HCT116 (cell line): ENCODE results near the gene SLC1A3. TPM values are rescaled to one million over a fixed set of nuclear protein-coding genes. Genes with fewer than 3 reads are reported as not detected.

Source experiments
- ATAC-seq: fragments of 200-7000 bp; cut with Tn5 transposase; 2 replicates; pipeline ENCODE4 v1.9.1; 2020; ENCODE audit warnings: mild to moderate bottlenecking, moderate library complexity
- BruUV-seq: library from RNA; stranded (reverse); fragments of 400-500 nt; replicated peaks from 2 replicates; lab custom pipeline; 2021; lab: Mats Ljungman, UMichigan
- CTCF ChIA-PET: fragments of 300-600 bp; sonication (Branson Sonifier 250); formaldehyde crosslinking; loops from one replicate; lab custom pipeline; 2021; ENCODE audit warnings: antibody characterized with exemption; lab: Charles Lee
- POLR2A ChIA-PET: fragments of 300-600, 350-600 bp; sonication (Branson Sonifier 250); formaldehyde crosslinking; loops from one replicate; lab custom pipeline; 2021; ENCODE audit warnings: antibody characterized with exemption; lab: Charles Lee
- RAD21 ChIA-PET, 2 experiments: fragments of 300-600 bp; sonication (Branson Sonifier 250); formaldehyde crosslinking; loops; one replicate each; lab custom pipeline; 2023; ENCODE audit warnings: low total read pairs in 2 of 2; ENCODE audit not compliant: uncharacterized antibody in 2 of 2, unreplicated experiment in 2 of 2, low non-redundant PET in 1 of 2; lab: Charles Lee
- DNase-seq: peaks from one replicate; pipeline ENCODE4 v3.0.0-alpha.2; 2010; ENCODE audit warnings: low read depth, low spot score
- H2AFZ ChIP-seq: fragments of 200-600 bp; shearing (Covaris generic), sonication (generic); 2 replicates; pipeline ENCODE4 v1.6.1; 2017; ENCODE audit warnings: low read depth, mixed run types, mixed read lengths, antibody characterized with exemption, low read length; ENCODE audit not compliant: poor library complexity, severe bottlenecking
- H3K27ac ChIP-seq: 2 replicates; pipeline ENCODE4 v1.5.1; 2012; ENCODE audit warnings: low read depth, low read length
- H3K27me3 ChIP-seq: fragments of 200-600 bp; sonication (generic); 2 replicates; pipeline ENCODE4 v1.6.1; 2016; ENCODE audit warnings: mixed run types, low read length, mixed read lengths; ENCODE audit not compliant: insufficient read depth
- H3K36me3 ChIP-seq, 2 experiments: fragments of 200-500 bp in 1 of 2; fragments of 200-600 bp in 1 of 2; sonication (Bioruptor generic) in 1 of 2; sonication (generic) in 1 of 2; 2 replicates each; pipeline versions ENCODE4 v1.5.1 to v1.6.1; 2014 to 2016; ENCODE audit warnings: low read length in 2 of 2, inconsistent platforms in 1 of 2, mixed read lengths in 1 of 2, mixed run types in 1 of 2; ENCODE audit not compliant: insufficient read depth in 2 of 2, control insufficient read depth in 1 of 2
- H3K4me1 ChIP-seq, 2 experiments: fragments of 200-600 bp in 1 of 2; sonication (generic) in 1 of 2; 2 replicates each; pipeline versions ENCODE4 v1.5.1 to v1.6.1; 2012 to 2017; ENCODE audit warnings: low read length in 2 of 2, inconsistent platforms in 1 of 2, mild to moderate bottlenecking in 1 of 2, mixed read lengths in 1 of 2, mixed run types in 1 of 2, moderate library complexity in 1 of 2; ENCODE audit not compliant: insufficient read depth in 2 of 2, control insufficient read depth in 1 of 2
- H3K4me2 ChIP-seq: fragments of 200-600 bp; sonication (generic); 2 replicates; pipeline ENCODE4 v1.6.1; 2017; ENCODE audit warnings: mixed run types, low read length, mixed read lengths
- H3K4me3 ChIP-seq, 2 experiments: fragments of 200-600 bp in 1 of 2; sonication (generic) in 1 of 2; replicated peaks in 1 of 2; 2 replicates each; pipeline ENCODE4 v1.5.1; 2011 to 2016; ENCODE audit warnings: low read length in 2 of 2, control low read depth in 1 of 2, low read depth in 1 of 2, mild to moderate bottlenecking in 1 of 2, mixed read lengths in 1 of 2, mixed run types in 1 of 2
- H3K79me2 ChIP-seq: fragments of 200-600 bp; sonication (generic); 2 replicates; pipeline ENCODE4 v1.6.1; 2017; ENCODE audit warnings: mild to moderate bottlenecking, mixed run types, low read length, moderate library complexity, mixed read lengths; ENCODE audit not compliant: insufficient read depth
- H3K9ac ChIP-seq: fragments of 200-600 bp; sonication (generic); 2 replicates; pipeline ENCODE4 v1.6.1; 2016; ENCODE audit warnings: low read length, mixed read lengths
- H3K9me2 ChIP-seq: fragments of 200-600 bp; sonication (generic), shearing (Covaris generic); 2 replicates; pipeline ENCODE4 v1.6.1; 2017; ENCODE audit warnings: mixed run types, mild to moderate bottlenecking, moderate library complexity; ENCODE audit not compliant: insufficient read depth
- H3K9me3 ChIP-seq, 2 experiments: fragments of 200-500 bp in 1 of 2; fragments of 200-600 bp in 1 of 2; sonication (Bioruptor generic) in 1 of 2; sonication (generic) in 1 of 2; 2 replicates each; pipeline ENCODE4 v1.6.1; 2014 to 2017; ENCODE audit warnings: low read length in 2 of 2, mixed read lengths in 2 of 2, inconsistent platforms in 1 of 2, low read depth in 1 of 2, mild to moderate bottlenecking in 1 of 2, mixed run types in 1 of 2, moderate library complexity in 1 of 2; ENCODE audit not compliant: control insufficient read depth in 1 of 2, insufficient read depth in 1 of 2
- H4K20me1 ChIP-seq: fragments of 200-600 bp; sonication (generic), shearing (Covaris generic); 2 replicates; pipeline ENCODE4 v1.6.1; 2017; ENCODE audit warnings: mixed run types, mild to moderate bottlenecking, moderate library complexity; ENCODE audit not compliant: insufficient read depth
- CBX3 ChIP-seq: IDR thresholded peaks from 2 replicates; pipeline ENCODE4 v1.6.1; 2012; ENCODE audit warnings: low read depth
- CEBPB ChIP-seq: IDR thresholded peaks from 2 replicates; pipeline ENCODE4 v1.6.1; 2012; ENCODE audit warnings: low read depth
- EGR1 ChIP-seq: IDR thresholded peaks from 2 replicates; pipeline ENCODE4 v1.6.1; 2012; ENCODE audit warnings: low read depth
- EZH2 ChIP-seq: fragments of 200-600 bp; sonication (generic); IDR thresholded peaks from 2 replicates; pipeline ENCODE4 v1.6.1; 2017; ENCODE audit warnings: antibody characterized with exemption, mixed run types
- EZH2phosphoT487 ChIP-seq: fragments of 200-600 bp; IDR thresholded peaks from 2 replicates; pipeline ENCODE4 v1.6.1; 2018; ENCODE audit warnings: antibody characterized with exemption, borderline replicate concordance
- FOSL1 ChIP-seq: IDR thresholded peaks from 2 replicates; pipeline ENCODE4 v1.6.1; 2012; ENCODE audit warnings: low read depth
- JUND ChIP-seq: IDR thresholded peaks from 2 replicates; pipeline ENCODE4 v1.6.1; 2012
- POLR2AphosphoS5 ChIP-seq: IDR thresholded peaks from 2 replicates; pipeline ENCODE4 v1.6.1; 2011; ENCODE audit warnings: mild to moderate bottlenecking, low read depth, low read length, moderate library complexity
- SIN3A ChIP-seq: IDR thresholded peaks from 2 replicates; pipeline ENCODE4 v1.6.1; 2012; ENCODE audit warnings: low read depth
- SP1 ChIP-seq: IDR thresholded peaks from 2 replicates; pipeline ENCODE4 v1.6.1; 2012; ENCODE audit warnings: low read depth
- ZFX ChIP-seq: fragments of 450-650 bp; IDR thresholded peaks from 2 replicates; pipeline ENCODE4 v1.6.1; 2017
- intact Hi-C: fragments of 100-400 bp; cut with micrococcal nuclease; formaldehyde crosslinking; loops from 2 replicates; pipeline ENCODE4 v1.10.0; 2022
- total RNA-seq: library from RNA; stranded (reverse); gene quantifications from one replicate; pipeline ENCODE4 v1.2.1, GENCODE V29; 2021; ENCODE audit not compliant: unreplicated experiment
- TF ChIP-seq, protein P1 (sequence below): IDR thresholded peaks from 2 replicates; pipeline ENCODE4 v1.6.1; 2012
- TF ChIP-seq, protein P2 (sequence below), 3 experiments: fragments of 200-600 bp in 1 of 3; sonication (generic) in 1 of 3; IDR thresholded peaks in 2 of 3; conservative IDR thresholded peaks in 1 of 3; 2 replicates each; pipeline ENCODE4 v1.5.1; 2012 to 2017; ENCODE audit warnings: low read depth in 2 of 3, low read length in 2 of 3, antibody characterized with exemption in 1 of 3, borderline replicate concordance in 1 of 3, control low read depth in 1 of 3, mild to moderate bottlenecking in 1 of 3, mixed read lengths in 1 of 3, mixed run types in 1 of 3, moderate library complexity in 1 of 3; ENCODE audit not compliant: insufficient read depth in 1 of 3
- TF ChIP-seq, protein P3 (sequence below): IDR thresholded peaks from 2 replicates; pipeline ENCODE4 v1.6.1; 2011; ENCODE audit warnings: mild to moderate bottlenecking, low read length, moderate library complexity; ENCODE audit not compliant: insufficient replicate concordance; ENCODE audit errors: extremely low read depth

Gene SLC1A3
- total RNA-seq, 1 experiment from 2014 or later = 12.9 TPM

DNA sequence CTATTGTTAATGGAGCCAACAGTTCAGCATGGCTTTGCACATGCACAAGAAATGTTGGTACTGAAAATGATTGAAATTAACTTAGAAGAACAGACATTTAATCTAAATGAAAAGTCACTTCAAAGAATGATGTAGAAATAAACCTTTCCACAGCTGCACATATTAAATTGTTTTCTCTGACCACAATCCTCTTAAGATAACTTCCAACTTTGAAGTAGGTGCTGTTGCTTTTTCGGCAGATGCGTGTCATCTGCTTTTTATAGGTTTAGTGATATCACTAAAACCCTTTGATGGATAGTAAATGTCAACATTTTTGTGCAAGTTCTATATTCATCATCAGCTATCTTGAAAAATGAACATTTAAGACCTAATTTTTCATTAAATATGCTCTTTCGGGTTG lies 25.3 kb upstream of the SLC1A3 start:
- Histone ChIP-seq H4K20me1 (no peaks in the 10 kb centered on the region), H3K27me3 (no peaks in the 10 kb centered on the region), H3K4me3 (no peak overlapping the region), H3K27ac (no peak overlapping the region), H3K9me3 (no peaks in the 10 kb centered on the region), H3K9ac (no peak overlapping the region), H2AFZ (no peak overlapping the region), H3K4me2 (no peak overlapping the region), H3K4me1 (no peaks in the 10 kb centered on the region), H3K9me2 (no peaks in the 10 kb centered on the region), H3K36me3 (no peaks in the 10 kb centered on the region), H3K79me2 (no peaks in the 10 kb centered on the region)
- no peak for ATAC-seq
- TF ChIP-seq EZH2 (no peak), FOSL1 (no peak), JUND (no peak), EZH2phosphoT487 (no peak)
- TF ChIP-seq, protein P1, sequence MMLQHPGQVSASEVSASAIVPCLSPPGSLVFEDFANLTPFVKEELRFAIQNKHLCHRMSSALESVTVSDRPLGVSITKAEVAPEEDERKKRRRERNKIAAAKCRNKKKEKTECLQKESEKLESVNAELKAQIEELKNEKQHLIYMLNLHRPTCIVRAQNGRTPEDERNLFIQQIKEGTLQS = no peak
- ChIA-PET CTCF (interaction anchor here (1.0 kb wide), 1 partner anchor 23 kb away, joined by 3 read pairs; no protein-coding TSS in a partner anchor), RAD21 (no interaction called here), POLR2A (no interaction called here)
- no peak for DNase-seq
- no TSS peak for BruUV-seq
- intact Hi-C loops = no loop called here

DNA sequence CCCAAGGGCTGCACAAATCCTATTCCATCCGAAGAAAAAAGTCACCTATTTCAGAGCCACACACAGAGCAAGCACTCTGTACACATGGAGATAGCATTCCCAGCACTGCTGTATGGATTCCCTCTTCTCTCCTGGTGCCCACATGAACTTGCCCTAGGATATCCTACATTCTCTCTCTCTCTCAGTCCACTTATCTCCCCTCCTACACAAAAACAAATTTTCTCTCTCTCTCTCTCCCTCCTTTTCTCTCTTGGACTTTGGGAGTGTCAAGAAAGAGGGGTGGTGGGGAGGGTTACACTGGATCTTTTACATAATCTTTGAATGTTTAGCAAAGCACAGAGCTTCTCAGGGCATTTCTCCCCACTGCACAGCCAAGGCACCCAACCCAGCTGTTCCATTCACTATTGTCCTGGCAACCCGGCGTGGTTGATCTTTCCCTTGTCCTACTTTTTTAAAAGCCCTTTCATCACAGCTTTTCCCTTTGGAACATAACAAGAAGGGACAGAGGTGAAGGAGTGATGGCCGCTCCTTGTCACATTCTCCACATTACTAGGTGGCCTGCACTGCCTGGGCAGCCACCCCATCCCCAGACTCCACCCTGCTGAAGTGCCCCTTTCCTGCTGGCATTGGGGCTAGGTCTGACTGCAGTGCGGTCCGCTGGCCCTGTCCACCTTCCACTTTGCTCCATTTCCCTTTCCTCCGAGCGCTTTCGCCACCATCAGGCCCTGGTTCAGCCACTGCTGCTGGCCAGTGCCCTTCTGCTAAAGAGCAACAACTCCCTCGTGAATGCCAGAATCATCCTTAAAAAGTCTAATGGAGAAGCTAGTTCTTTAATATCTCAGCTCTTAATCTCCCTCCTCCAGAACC lies 22.2 kb upstream of the SLC1A3 start:
- Histone ChIP-seq H3K27me3 (no peaks in the 10 kb centered on the region), H4K20me1 (no peaks in the 10 kb centered on the region), H3K79me2 (no peaks in the 10 kb centered on the region), H3K9me3 (no peaks in the 10 kb centered on the region), H3K9ac (no peak overlapping the region), H3K9me2 (no peaks in the 10 kb centered on the region), H2AFZ (no peak overlapping the region), H3K4me2 (no peak overlapping the region), H3K27ac (no peak overlapping the region), H3K4me1 (no peaks in the 10 kb centered on the region), H3K4me3 (no peak overlapping the region), H3K36me3 (no peaks in the 10 kb centered on the region)
- ChIA-PET POLR2A (no interaction called here), CTCF (no interaction called here), RAD21 (no interaction called here)
- TF ChIP-seq SP1 (no peak), CEBPB (no peak), POLR2AphosphoS5 (no peak), EZH2 (no peak), ZFX (no peak), CBX3 (no peak), EGR1 (no peak), SIN3A (no peak), JUND (no peak)
- TF ChIP-seq, protein P2, sequence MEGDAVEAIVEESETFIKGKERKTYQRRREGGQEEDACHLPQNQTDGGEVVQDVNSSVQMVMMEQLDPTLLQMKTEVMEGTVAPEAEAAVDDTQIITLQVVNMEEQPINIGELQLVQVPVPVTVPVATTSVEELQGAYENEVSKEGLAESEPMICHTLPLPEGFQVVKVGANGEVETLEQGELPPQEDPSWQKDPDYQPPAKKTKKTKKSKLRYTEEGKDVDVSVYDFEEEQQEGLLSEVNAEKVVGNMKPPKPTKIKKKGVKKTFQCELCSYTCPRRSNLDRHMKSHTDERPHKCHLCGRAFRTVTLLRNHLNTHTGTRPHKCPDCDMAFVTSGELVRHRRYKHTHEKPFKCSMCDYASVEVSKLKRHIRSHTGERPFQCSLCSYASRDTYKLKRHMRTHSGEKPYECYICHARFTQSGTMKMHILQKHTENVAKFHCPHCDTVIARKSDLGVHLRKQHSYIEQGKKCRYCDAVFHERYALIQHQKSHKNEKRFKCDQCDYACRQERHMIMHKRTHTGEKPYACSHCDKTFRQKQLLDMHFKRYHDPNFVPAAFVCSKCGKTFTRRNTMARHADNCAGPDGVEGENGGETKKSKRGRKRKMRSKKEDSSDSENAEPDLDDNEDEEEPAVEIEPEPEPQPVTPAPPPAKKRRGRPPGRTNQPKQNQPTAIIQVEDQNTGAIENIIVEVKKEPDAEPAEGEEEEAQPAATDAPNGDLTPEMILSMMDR (IDR thresholded peaks at IDR 0.05 in 2 of 3, conservative IDR thresholded peaks at IDR 0.05 in 1 of 3; ENCODE audit: borderline replicate concordance in 1 of 3, insufficient read depth in 1 of 3, low read depth in 2 of 3, low read length in 2 of 3) = no peak
- TF ChIP-seq, protein P3, sequence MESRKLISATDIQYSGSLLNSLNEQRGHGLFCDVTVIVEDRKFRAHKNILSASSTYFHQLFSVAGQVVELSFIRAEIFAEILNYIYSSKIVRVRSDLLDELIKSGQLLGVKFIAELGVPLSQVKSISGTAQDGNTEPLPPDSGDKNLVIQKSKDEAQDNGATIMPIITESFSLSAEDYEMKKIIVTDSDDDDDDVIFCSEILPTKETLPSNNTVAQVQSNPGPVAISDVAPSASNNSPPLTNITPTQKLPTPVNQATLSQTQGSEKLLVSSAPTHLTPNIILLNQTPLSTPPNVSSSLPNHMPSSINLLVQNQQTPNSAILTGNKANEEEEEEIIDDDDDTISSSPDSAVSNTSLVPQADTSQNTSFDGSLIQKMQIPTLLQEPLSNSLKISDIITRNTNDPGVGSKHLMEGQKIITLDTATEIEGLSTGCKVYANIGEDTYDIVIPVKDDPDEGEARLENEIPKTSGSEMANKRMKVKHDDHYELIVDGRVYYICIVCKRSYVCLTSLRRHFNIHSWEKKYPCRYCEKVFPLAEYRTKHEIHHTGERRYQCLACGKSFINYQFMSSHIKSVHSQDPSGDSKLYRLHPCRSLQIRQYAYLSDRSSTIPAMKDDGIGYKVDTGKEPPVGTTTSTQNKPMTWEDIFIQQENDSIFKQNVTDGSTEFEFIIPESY = no peak
- no peak for ATAC-seq
- BruUV-seq = no TSS peak
- DNase-seq = no peak
- intact Hi-C loops = no loop called here
